Loucy (cell line): ENCODE data around the gene MYCL.

Source experiments
- CTCF ChIP-seq: fragments of 200-600 bp; sonication (generic); conservative IDR thresholded peaks from 2 replicates; pipeline ENCODE4 v1.5.1; 2014; ENCODE audit warnings: mild to moderate bottlenecking, antibody characterized with exemption, low read length
- EZH2phosphoT487 ChIP-seq: fragments of 200-600 bp; IDR thresholded peaks from 2 replicates; pipeline ENCODE4 v1.6.1; 2018; ENCODE audit warnings: antibody characterized with exemption, mild to moderate bottlenecking, moderate library complexity, borderline replicate concordance

GRCh38 chr1:39858315-39858714, 43.4 kb downstream of the MYCL start:
- no peak for TF ChIP-seq CTCF
- TF ChIP-seq EZH2phosphoT487: no peak
